ELF-1 (cell line): Measurements from ENCODE around the gene MYL3.
A peak's percentile ranks its signal among the peaks of the same experiment; 100 is the strongest.

ENCODE experiments used
- DNase-seq: peaks from one replicate; pipeline ENCODE4 v3.0.0-alpha.2; 2016; ENCODE audit warnings: low read depth, low spot score

MYL3 gene

GRCh38 chr3:46865546-46865945, 2.3 kb upstream of the MYL3 start:
- DNase-seq = no peak

GRCh38 chr3:46865031-46865507, 1.8 kb upstream of the MYL3 start:
- no peak for DNase-seq

- DNase-seq = no peak
These were observed 1.0 kb upstream of the MYL3 start for GRCh38 chr3:46864061-46864881.

- DNase-seq = no peak
These were observed 747 bp downstream of the MYL3 start for GRCh38 chr3:46862369-46863025.

- no peak for DNase-seq
These were observed 1.5 kb downstream of the MYL3 start for GRCh38 chr3:46861605-46862368.

GRCh38 chr3:46860810-46861604, 2.2 kb downstream of the MYL3 start:
- no peak for DNase-seq

GRCh38 chr3:46860017-46860809, 3.0 kb downstream of the MYL3 start:
- DNase-seq = peak; percentile 30

GRCh38 chr3:46859001-46859710, 4.1 kb downstream of the MYL3 start:
- no peak for DNase-seq

- no peak for DNase-seq
These were observed 4.8 kb downstream of the MYL3 start for GRCh38 chr3:46858456-46858855.

GRCh38 chr3:46857485-46858341, 5.5 kb downstream of the MYL3 start:
- no peak for DNase-seq

GRCh38 chr3:46856576-46857471, 6.4 kb downstream of the MYL3 start:
- DNase-seq = no peak

- no peak for DNase-seq
These were observed 8.7 kb downstream of the MYL3 start for GRCh38 chr3:46854555-46854991.

- DNase-seq = no peak
These were observed 9.5 kb downstream of the MYL3 start for GRCh38 chr3:46853441-46854415.

GRCh38 chr3:46852839-46853355, 10.3 kb downstream of the MYL3 start:
- no peak for DNase-seq

- DNase-seq = no peak
These were observed 10.9 kb downstream of the MYL3 start for GRCh38 chr3:46852334-46852720.
